ENCODE results near the gene KRTAP10-12. TPM values are rescaled to one million over a fixed set of nuclear protein-coding genes. Genes with fewer than 3 reads are reported as not detected.
A peak's percentile ranks its signal among the peaks of the same experiment; 100 is the strongest.

Gene KRTAP10-12
- polyA plus RNA-seq, 3 donors = not detected

- peaks cover 0 to 44% of the 10 kb centered on the region in 2 donors for H3K27me3 ChIP-seq (ENCODE audit: control insufficient read depth in 2 of 2, insufficient read depth in 2 of 2, low read length in 2 of 2)
- intact Hi-C loops (cut with micrococcal nuclease) = no loop called here
These were observed 1.1 kb downstream of the KRTAP10-12 start for GRCh38 chr21:44697811-44698734.

More at GRCh38 chr21:44697811-44698734, 1.1 kb downstream of the KRTAP10-12 start:
- no peaks in the 10 kb centered on the region for H3K79me2 ChIP-seq (ENCODE audit: insufficient read depth, low read length)
- no peaks in the 10 kb centered on the region for H3K4me1 Mint-ChIP-seq
- DNase-seq = no peak
- H3K36me3 ChIP-seq (replicated peaks in 1 of 2; ENCODE audit: control insufficient read depth in 1 of 2, insufficient read depth in 2 of 2, low read length in 2 of 2) = no peaks in the 10 kb centered on the region
- peaks cover 0 to 6% of the 10 kb centered on the region in 2 donors for H3K9me3 ChIP-seq (replicated peaks in 1 of 2; ENCODE audit: control insufficient read depth in 1 of 2, insufficient read depth in 1 of 2, low read length in 2 of 2)
- no peak overlapping the region for H2AFZ ChIP-seq (ENCODE audit: insufficient read depth, low read depth, low read length, poor library complexity, severe bottlenecking)
- no peak overlapping the region for H3K4me2 ChIP-seq (replicated peaks; ENCODE audit: extremely low read depth, low read length, poor library complexity, severe bottlenecking)
- H3K9ac ChIP-seq (ENCODE audit: insufficient read depth, low read length, poor library complexity, severe bottlenecking) = no peak overlapping the region
- no peaks in the 10 kb centered on the region for H4K20me1 ChIP-seq (ENCODE audit: insufficient read depth, low read length)
- no peak overlapping the region for H3K4me3 ChIP-seq (replicated peaks in 1 of 3; ENCODE audit: low read depth in 2 of 3, low read length in 3 of 3)
- H3K27ac Mint-ChIP-seq = no peak overlapping the region
- peak overlapping the region in 1 of 2 donors; percentile 74 for H3K4me3 Mint-ChIP-seq
- peaks cover 3 to 9% (median 6%) of the 10 kb centered on the region in 7 donors for H3K9me3 Mint-ChIP-seq
- no peak for TF ChIP-seq CTCF (IDR thresholded peaks at IDR 0.05)
- WGBS (ENCODE audit: insufficient coverage) = 38% methylated on average over 29 of the region's 35 CpGs
- H3K27ac ChIP-seq (ENCODE audit: low read depth in 1 of 2, low read length in 2 of 2) = no peak overlapping the region
- no peaks in the 10 kb centered on the region for H3K4me1 ChIP-seq (ENCODE audit: control insufficient read depth in 1 of 2, insufficient read depth in 2 of 2, low read length in 2 of 2)
- peaks cover 54 to 86% (median 59%) of the 10 kb centered on the region in 3 donors for H3K27me3 Mint-ChIP-seq (ENCODE audit: low read depth in 3 of 3)
- no peaks in the 10 kb centered on the region for H3K36me3 Mint-ChIP-seq

Measured in CD14-positive monocyte (primary cell).